ENCODE measurements around the gene ACTG1. TPM values are rescaled to one million over a fixed set of nuclear protein-coding genes. Genes with fewer than 3 reads are reported as not detected.

The ACTG1 gene
- total and polyA plus RNA-seq, 2 of the 13 experiments (the other 11 are each of a cell fraction or from before 2014, with no cell fraction given), result 973 to 1,138 TPM

DNA sequence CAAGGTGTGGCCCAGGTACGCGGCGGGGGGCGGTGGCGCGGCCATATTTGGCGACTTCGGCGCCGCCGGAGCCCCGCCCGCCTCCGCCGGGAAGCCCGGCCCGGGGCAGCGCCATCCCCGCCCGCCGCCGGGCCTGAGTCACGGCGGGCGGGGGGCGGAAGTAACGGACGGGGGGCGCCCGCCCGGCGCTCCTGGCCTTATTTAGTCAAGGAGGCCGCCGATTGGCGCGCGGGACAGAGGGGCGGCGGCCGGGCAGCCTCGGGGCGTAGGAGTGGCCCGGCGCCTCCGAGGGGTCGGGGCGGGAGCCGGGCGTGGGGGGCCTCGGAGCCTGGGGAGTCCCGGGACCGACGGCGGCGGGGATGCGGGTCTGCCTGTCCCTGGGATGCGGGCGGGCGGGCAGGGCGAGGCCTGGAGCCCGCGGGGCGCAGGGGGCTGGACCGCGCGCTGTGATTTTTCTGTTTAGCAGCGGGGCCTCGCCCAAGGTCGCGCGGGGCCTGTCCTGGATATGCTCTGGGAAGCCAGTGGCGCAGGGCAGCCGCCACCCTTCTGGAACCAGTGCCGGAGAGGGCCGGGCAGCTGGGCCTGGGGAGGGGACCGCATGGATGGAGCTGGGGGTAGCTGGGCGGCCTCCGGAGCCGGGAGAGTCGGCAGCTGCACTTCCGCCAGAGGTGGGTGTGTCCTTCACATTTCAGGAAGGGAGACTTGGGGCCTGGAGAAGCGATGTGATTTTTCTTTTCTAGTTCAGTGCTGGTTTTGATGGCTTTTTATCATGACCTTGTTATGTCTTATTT is 2.3 kb upstream of the ACTG1 start (continued):
- TF ChIP-seq, protein P1, sequence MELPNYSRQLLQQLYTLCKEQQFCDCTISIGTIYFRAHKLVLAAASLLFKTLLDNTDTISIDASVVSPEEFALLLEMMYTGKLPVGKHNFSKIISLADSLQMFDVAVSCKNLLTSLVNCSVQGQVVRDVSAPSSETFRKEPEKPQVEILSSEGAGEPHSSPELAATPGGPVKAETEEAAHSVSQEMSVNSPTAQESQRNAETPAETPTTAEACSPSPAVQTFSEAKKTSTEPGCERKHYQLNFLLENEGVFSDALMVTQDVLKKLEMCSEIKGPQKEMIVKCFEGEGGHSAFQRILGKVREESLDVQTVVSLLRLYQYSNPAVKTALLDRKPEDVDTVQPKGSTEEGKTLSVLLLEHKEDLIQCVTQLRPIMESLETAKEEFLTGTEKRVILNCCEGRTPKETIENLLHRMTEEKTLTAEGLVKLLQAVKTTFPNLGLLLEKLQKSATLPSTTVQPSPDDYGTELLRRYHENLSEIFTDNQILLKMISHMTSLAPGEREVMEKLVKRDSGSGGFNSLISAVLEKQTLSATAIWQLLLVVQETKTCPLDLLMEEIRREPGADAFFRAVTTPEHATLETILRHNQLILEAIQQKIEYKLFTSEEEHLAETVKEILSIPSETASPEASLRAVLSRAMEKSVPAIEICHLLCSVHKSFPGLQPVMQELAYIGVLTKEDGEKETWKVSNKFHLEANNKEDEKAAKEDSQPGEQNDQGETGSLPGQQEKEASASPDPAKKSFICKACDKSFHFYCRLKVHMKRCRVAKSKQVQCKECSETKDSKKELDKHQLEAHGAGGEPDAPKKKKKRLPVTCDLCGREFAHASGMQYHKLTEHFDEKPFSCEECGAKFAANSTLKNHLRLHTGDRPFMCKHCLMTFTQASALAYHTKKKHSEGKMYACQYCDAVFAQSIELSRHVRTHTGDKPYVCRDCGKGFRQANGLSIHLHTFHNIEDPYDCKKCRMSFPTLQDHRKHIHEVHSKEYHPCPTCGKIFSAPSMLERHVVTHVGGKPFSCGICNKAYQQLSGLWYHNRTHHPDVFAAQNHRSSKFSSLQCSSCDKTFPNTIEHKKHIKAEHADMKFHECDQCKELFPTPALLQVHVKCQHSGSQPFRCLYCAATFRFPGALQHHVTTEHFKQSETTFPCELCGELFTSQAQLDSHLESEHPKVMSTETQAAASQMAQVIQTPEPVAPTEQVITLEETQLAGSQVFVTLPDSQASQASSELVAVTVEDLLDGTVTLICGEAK (IDR thresholded peaks at IDR 0.05), result no peak
- TF ChIP-seq, protein P1 (CRISPR knock-in tag; IDR thresholded peaks at IDR 0.05), result no peak; the same call in 1 of the 2 replicates
- TF ChIP-seq, protein P2, sequence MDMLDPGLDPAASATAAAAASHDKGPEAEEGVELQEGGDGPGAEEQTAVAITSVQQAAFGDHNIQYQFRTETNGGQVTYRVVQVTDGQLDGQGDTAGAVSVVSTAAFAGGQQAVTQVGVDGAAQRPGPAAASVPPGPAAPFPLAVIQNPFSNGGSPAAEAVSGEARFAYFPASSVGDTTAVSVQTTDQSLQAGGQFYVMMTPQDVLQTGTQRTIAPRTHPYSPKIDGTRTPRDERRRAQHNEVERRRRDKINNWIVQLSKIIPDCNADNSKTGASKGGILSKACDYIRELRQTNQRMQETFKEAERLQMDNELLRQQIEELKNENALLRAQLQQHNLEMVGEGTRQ (IDR thresholded peaks at IDR 0.05; ENCODE audit: low read depth, low read length), result no peak
- TF ChIP-seq, protein P2 (CRISPR knock-in tag; IDR thresholded peaks at IDR 0.05; ENCODE audit: borderline replicate concordance), result no peak
- TF ChIP-seq CHD2 (IDR thresholded peaks at IDR 0.05; ENCODE audit: low read depth, low read length) (no peak), TBX2 (CRISPR knock-in tag; IDR thresholded peaks at IDR 0.05; ENCODE audit: borderline replicate concordance) (peak; percentile 20; the same call in 1 of the 2 replicates), ZFX (CRISPR knock-in tag; IDR thresholded peaks at IDR 0.05; ENCODE audit: low read depth) (peak; percentile 79), ZNF564 (CRISPR knock-in tag; IDR thresholded peaks at IDR 0.05) (0 out of 2 replicates have a peak, but pooled peaks have one; percentile 54), ZNF253 (CRISPR knock-in tag; IDR thresholded peaks at IDR 0.05; ENCODE audit: borderline replicate concordance) (no peak), JARID2 (CRISPR knock-in tag; IDR thresholded peaks at IDR 0.05; ENCODE audit: insufficient replicate concordance) (no peak), CENPT (CRISPR knock-in tag; IDR thresholded peaks at IDR 0.05; ENCODE audit: low read depth) (no peak), NKX3-1 (CRISPR knock-in tag; IDR thresholded peaks at IDR 0.05) (peak; percentile 62; the same call in 1 of the 2 replicates), ELF1 (CRISPR knock-in tag; IDR thresholded peaks at IDR 0.05) (peak; percentile 67), SP5 (CRISPR knock-in tag; IDR thresholded peaks at IDR 0.05; ENCODE audit: borderline replicate concordance, low read depth) (0 out of 2 replicates have a peak, but pooled peaks have one; percentile 18), GPN1 (CRISPR knock-in tag; IDR thresholded peaks at IDR 0.05; ENCODE audit: borderline replicate concordance) (no peak)
- TF ChIP-seq, protein P3, sequence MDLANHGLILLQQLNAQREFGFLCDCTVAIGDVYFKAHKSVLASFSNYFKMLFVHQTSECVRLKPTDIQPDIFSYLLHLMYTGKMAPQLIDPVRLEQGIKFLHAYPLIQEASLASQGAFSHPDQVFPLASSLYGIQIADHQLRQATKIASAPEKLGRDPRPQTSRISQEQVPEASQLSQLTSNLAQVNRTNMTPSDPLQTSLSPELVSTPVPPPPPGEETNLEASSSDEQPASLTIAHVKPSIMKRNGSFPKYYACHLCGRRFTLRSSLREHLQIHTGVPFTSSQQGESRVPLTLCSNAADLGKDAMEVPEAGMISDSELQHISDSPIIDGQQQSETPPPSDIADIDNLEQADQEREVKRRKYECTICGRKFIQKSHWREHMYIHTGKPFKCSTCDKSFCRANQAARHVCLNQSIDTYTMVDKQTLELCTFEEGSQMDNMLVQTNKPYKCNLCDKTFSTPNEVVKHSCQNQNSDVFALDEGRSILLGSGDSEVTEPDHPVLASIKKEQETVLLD (CRISPR knock-in tag; IDR thresholded peaks at IDR 0.05; ENCODE audit: low read depth), result peak; percentile 100
